Measurements from ENCODE around the gene DNMT3A.

DNA sequence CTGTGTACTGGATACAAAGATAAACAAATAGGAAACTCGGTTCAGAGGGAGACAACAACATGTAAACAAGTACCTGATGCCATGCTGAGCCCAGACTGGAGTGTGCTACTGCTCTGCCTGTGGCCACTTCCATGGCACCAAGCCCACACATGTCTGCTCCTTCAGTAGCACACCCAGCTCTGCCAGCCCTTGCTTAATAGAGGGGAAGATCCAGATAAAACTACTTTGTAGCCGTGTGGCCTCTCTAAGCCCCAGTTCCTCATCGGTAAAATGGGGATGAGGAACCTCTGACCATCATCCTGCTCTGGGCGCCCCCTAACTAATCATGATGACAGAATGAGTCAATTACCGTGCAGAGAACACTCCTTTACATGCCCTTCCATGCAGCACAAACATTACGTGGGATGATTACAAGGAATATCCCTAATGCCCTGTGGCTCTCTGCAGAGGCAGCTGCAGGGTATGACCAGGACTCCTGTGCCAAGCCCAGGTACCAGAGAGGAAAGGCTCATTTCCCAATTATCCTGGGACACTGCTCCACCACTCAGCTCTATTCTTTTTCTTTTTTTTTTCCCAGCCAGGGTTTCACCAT lies 34.9 kb downstream of the DNMT3A start:
- TF ChIP-seq, protein P1, sequence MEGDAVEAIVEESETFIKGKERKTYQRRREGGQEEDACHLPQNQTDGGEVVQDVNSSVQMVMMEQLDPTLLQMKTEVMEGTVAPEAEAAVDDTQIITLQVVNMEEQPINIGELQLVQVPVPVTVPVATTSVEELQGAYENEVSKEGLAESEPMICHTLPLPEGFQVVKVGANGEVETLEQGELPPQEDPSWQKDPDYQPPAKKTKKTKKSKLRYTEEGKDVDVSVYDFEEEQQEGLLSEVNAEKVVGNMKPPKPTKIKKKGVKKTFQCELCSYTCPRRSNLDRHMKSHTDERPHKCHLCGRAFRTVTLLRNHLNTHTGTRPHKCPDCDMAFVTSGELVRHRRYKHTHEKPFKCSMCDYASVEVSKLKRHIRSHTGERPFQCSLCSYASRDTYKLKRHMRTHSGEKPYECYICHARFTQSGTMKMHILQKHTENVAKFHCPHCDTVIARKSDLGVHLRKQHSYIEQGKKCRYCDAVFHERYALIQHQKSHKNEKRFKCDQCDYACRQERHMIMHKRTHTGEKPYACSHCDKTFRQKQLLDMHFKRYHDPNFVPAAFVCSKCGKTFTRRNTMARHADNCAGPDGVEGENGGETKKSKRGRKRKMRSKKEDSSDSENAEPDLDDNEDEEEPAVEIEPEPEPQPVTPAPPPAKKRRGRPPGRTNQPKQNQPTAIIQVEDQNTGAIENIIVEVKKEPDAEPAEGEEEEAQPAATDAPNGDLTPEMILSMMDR (IDR thresholded peaks at IDR 0.05 in 4 of 5, conservative IDR thresholded peaks at IDR 0.05 in 1 of 5): no peak
- no peak for TF ChIP-seq POLR2A (IDR thresholded peaks at IDR 0.05)
